ENCODE data around the gene MYBBP1A.

GRCh38 chr17:4598776-4599504 is 43.8 kb upstream of the MYBBP1A start:
- no peak for TF ChIP-seq CTCF (IDR thresholded peaks at IDR 0.05; ENCODE audit: low read length)
- no peak for TF ChIP-seq EZH2phosphoT487 (IDR thresholded peaks at IDR 0.05; ENCODE audit: low read length)
- TF ChIP-seq EZH2 (optimal IDR thresholded peaks at IDR 0.05; ENCODE audit: low read depth, low read length): no peak

Data from MM.1S (cell line).